WI38 (cell line): Measurements from ENCODE around the gene WDR87.
"Not testable (repeated sequence)": the region's sequence is repeated elsewhere in the genome, so short reads cannot be mapped to it uniquely, and the experiment has no call there.

Experiments used
- H3K4me3 ChIP-seq: 2 replicates; pipeline ENCODE4 v1.5.1; 2011; ENCODE audit warnings: low read depth, mild to moderate bottlenecking, control low read depth, low read length
- CTCF ChIP-seq: IDR thresholded peaks from 2 replicates; pipeline ENCODE4 v1.5.1; 2012; ENCODE audit warnings: low read depth, mild to moderate bottlenecking, control low read depth, low read length

WDR87 gene

GRCh38 chr19:37930416-37930815 lies 24.0 kb upstream of the WDR87 start:
- H3K4me3 ChIP-seq = no peak overlapping the region
- TF ChIP-seq CTCF = no peak

- no peak overlapping the region for H3K4me3 ChIP-seq
- TF ChIP-seq CTCF = no peak
Measured at GRCh38 chr19:37929355-37929923, 23.0 kb upstream of the WDR87 start.

GRCh38 chr19:37928527-37929286 lies 22.3 kb upstream of the WDR87 start:
- H3K4me3 ChIP-seq = no peak overlapping the region
- no peak for TF ChIP-seq CTCF

- no peak overlapping the region for H3K4me3 ChIP-seq
- TF ChIP-seq CTCF = no peak
Measured at GRCh38 chr19:37926711-37927110, 20.3 kb upstream of the WDR87 start.

- H3K4me3 ChIP-seq = no peak overlapping the region
- TF ChIP-seq CTCF = no peak
Measured at GRCh38 chr19:37926255-37926654, 19.9 kb upstream of the WDR87 start.

- TF ChIP-seq CTCF = no peak
- H3K4me3 ChIP-seq = no peak overlapping the region
Measured at GRCh38 chr19:37925212-37925611, 18.8 kb upstream of the WDR87 start.

GRCh38 chr19:37924573-37924972 lies 18.2 kb upstream of the WDR87 start:
- H3K4me3 ChIP-seq = not testable (repeated sequence)
